ENCODE measurements around the gene CTSL. TPM values are rescaled to one million over a fixed set of nuclear protein-coding genes. Genes with fewer than 3 reads are reported as not detected.

Gene CTSL
- total RNA-seq, 1 donor from 2014 or later: 33.8 TPM

- Mint-ChIP-seq H3K27me3 (ENCODE audit: low read depth) (peaks cover 8% of the 10 kb centered on the region), H3K4me3 (no peak overlapping the region), H3K9me3 (peaks cover 5% of the 10 kb centered on the region), H3K36me3 (ENCODE audit: low read depth) (no peaks in the 10 kb centered on the region), H3K27ac (ENCODE audit: unreplicated experiment) (no peak overlapping the region), H3K4me1 (peaks cover 7% of the 10 kb centered on the region)
- TF ChIP-seq CTCF (conservative IDR thresholded peaks at IDR 0.05): no peak
- no peak for DNase-seq (ENCODE audit: low read depth, low spot score)
Measured at GRCh38 chr9:87717456-87717855, 8.5 kb upstream of the CTSL start.

- Mint-ChIP-seq H3K4me1 (peaks cover under 1% of the 10 kb centered on the region), H3K27me3 (ENCODE audit: low read depth) (peaks cover 6% of the 10 kb centered on the region), H3K9me3 (no peaks in the 10 kb centered on the region), H3K27ac (ENCODE audit: unreplicated experiment) (no peak overlapping the region), H3K36me3 (ENCODE audit: low read depth) (no peaks in the 10 kb centered on the region), H3K4me3 (no peak overlapping the region)
- no peak for TF ChIP-seq CTCF (conservative IDR thresholded peaks at IDR 0.05)
- DNase-seq (ENCODE audit: low read depth, low spot score): no peak
Measured at GRCh38 chr9:87718231-87718630, 7.7 kb upstream of the CTSL start.

- H3K4me1 Mint-ChIP-seq: no peaks in the 10 kb centered on the region
- H3K4me3 Mint-ChIP-seq: no peak overlapping the region
- no peak for TF ChIP-seq CTCF (conservative IDR thresholded peaks at IDR 0.05)
Measured at GRCh38 chr9:87718852-87719612, 6.9 kb upstream of the CTSL start.

GRCh38 chr9:87720173-87720572 lies 5.7 kb upstream of the CTSL start:
- Mint-ChIP-seq H3K4me1 (no peaks in the 10 kb centered on the region), H3K9me3 (no peaks in the 10 kb centered on the region), H3K36me3 (ENCODE audit: low read depth) (no peaks in the 10 kb centered on the region), H3K27ac (ENCODE audit: unreplicated experiment) (no peak overlapping the region), H3K27me3 (ENCODE audit: low read depth) (peaks cover 6% of the 10 kb centered on the region), H3K4me3 (no peak overlapping the region)
- DNase-seq (ENCODE audit: low read depth, low spot score): no peak
- TF ChIP-seq CTCF (conservative IDR thresholded peaks at IDR 0.05): no peak

More at GRCh38 chr9:87718852-87719612, 6.9 kb upstream of the CTSL start:
- Mint-ChIP-seq H3K36me3 (ENCODE audit: low read depth) (no peaks in the 10 kb centered on the region), H3K9me3 (no peaks in the 10 kb centered on the region), H3K27ac (ENCODE audit: unreplicated experiment) (no peak overlapping the region), H3K27me3 (ENCODE audit: low read depth) (peaks cover 6% of the 10 kb centered on the region)
- no peak for DNase-seq (ENCODE audit: low read depth, low spot score)

GRCh38 chr9:87722393-87723088 lies 3.4 kb upstream of the CTSL start:
- DNase-seq (ENCODE audit: low read depth, low spot score): no peak
- H3K27ac Mint-ChIP-seq (ENCODE audit: unreplicated experiment): no peak overlapping the region
- no peak for TF ChIP-seq CTCF (conservative IDR thresholded peaks at IDR 0.05)
- H3K4me1 Mint-ChIP-seq: peaks cover 4% of the 10 kb centered on the region
- no peaks in the 10 kb centered on the region for H3K36me3 Mint-ChIP-seq (ENCODE audit: low read depth)
- H3K4me3 Mint-ChIP-seq: no peak overlapping the region
- H3K9me3 Mint-ChIP-seq: no peaks in the 10 kb centered on the region
- peaks cover 7% of the 10 kb centered on the region for H3K27me3 Mint-ChIP-seq (ENCODE audit: low read depth)
